B cell (primary cell): ENCODE data around the gene HSDL2. TPM values are rescaled to one million over a fixed set of nuclear protein-coding genes. Genes with fewer than 3 reads are reported as not detected.
"Not testable (repeated sequence)": the region's sequence is repeated elsewhere in the genome, so short reads cannot be mapped to it uniquely, and the experiment has no call there.

Experiments used
- ATAC-seq: fragments of 200-7000 bp; cut with Tn5 transposase; one replicate; pipeline ENCODE4 v1.10.0; 2021; ENCODE audit warnings: low read depth, mild to moderate bottlenecking, moderate number of reproducible peaks, moderate library complexity
- CTCF ChIA-PET: fragments of 350-600 bp; sonication (Branson Sonifier 250); formaldehyde crosslinking; loops from one replicate; lab custom pipeline; 2021; ENCODE audit warnings: antibody characterized with exemption, inconsistent platforms; lab: Charles Lee
- POLR2A ChIA-PET: fragments of 350-600 bp; sonication (Branson Sonifier 250); formaldehyde crosslinking; loops from one replicate; lab custom pipeline; 2021; ENCODE audit warnings: antibody characterized with exemption; lab: Charles Lee
- DNase-seq: peaks from one replicate; pipeline ENCODE4 v3.0.0; 2013
- H2AFZ ChIP-seq: 2 replicates; pipeline ENCODE4 v1.6.1; 2012; ENCODE audit warnings: mild to moderate bottlenecking, low read depth, low read length; ENCODE audit not compliant: insufficient read depth, poor library complexity, severe bottlenecking
- H3K27ac ChIP-seq, 2 donors: 1 replicate in 1 of 2; 2 replicates in 1 of 2; pipeline ENCODE4 v1.5.1; 2012 to 2013; ENCODE audit warnings: low read length in 2 of 2, mild to moderate bottlenecking in 2 of 2, moderate library complexity in 1 of 2
- H3K27me3 ChIP-seq, 4 experiments: fragments of 200-600 bp in 1 of 4; sonication (generic) in 1 of 4; replicated peaks in 1 of 4; 1 replicate in 2 of 4; 2 replicates in 2 of 4; pipeline versions ENCODE4 v1.6.1 to v1.7.0; 2013 to 2016; ENCODE audit warnings: low read length in 3 of 4, mild to moderate bottlenecking in 2 of 4, mixed read lengths in 1 of 4, moderate library complexity in 1 of 4; ENCODE audit not compliant: insufficient read depth in 4 of 4, control insufficient read depth in 3 of 4; ENCODE audit errors: control extremely low read depth in 1 of 4
- H3K36me3 ChIP-seq, 2 experiments: replicated peaks in 1 of 2; 1 replicate in 1 of 2; 2 replicates in 1 of 2; pipeline versions ENCODE4 v1.6.1 to v1.7.1; 2013; ENCODE audit warnings: low read length in 1 of 2; ENCODE audit not compliant: insufficient read depth in 2 of 2, control insufficient read depth in 1 of 2; ENCODE audit errors: control extremely low read depth in 1 of 2, extremely low read depth in 1 of 2
- H3K4me1 ChIP-seq, 2 donors: fragments of 200-600 bp in 1 of 2; sonication (generic) in 1 of 2; 1 replicate in 1 of 2; 2 replicates in 1 of 2; pipeline versions ENCODE4 v1.5.1 to v1.6.1; 2013 to 2017; ENCODE audit warnings: low read length in 2 of 2; ENCODE audit not compliant: control insufficient read depth in 2 of 2, insufficient read depth in 2 of 2
- H3K4me2 ChIP-seq: replicated peaks from 2 replicates; pipeline ENCODE3; 2012; ENCODE audit warnings: mild to moderate bottlenecking, low read depth, low read length; ENCODE audit not compliant: poor library complexity, severe bottlenecking
- H3K4me3 ChIP-seq, 5 experiments: fragments of 200-600 bp in 1 of 5; sonication (generic) in 1 of 5; 1 replicate in 3 of 5; 2 replicates in 2 of 5; pipeline versions ENCODE4 v1.5.1 to v1.7.0; 2011 to 2016; ENCODE audit warnings: low read length in 4 of 5, mild to moderate bottlenecking in 4 of 5, low read depth in 2 of 5, control low read depth in 1 of 5, moderate library complexity in 1 of 5; ENCODE audit not compliant: insufficient read depth in 1 of 5; ENCODE audit errors: control extremely low read depth in 1 of 5, extremely low read depth in 1 of 5
- H3K79me2 ChIP-seq: fragments of 200-600 bp; sonication (generic); one replicate; pipeline ENCODE4 v1.6.0; 2016; ENCODE audit warnings: low read length; ENCODE audit not compliant: control insufficient read depth, insufficient read depth
- H3K9ac ChIP-seq: fragments of 200-600 bp; sonication (generic); 2 replicates; pipeline ENCODE4 v1.6.1; 2017; ENCODE audit warnings: mild to moderate bottlenecking, low read length, moderate library complexity
- H3K9me3 ChIP-seq, 3 donors: one replicate each; pipeline versions ENCODE4 v1.6.1 to v1.7.1; 2013; ENCODE audit warnings: low read length in 2 of 3; ENCODE audit not compliant: control insufficient read depth in 2 of 3, insufficient read depth in 1 of 3; ENCODE audit errors: control extremely low read depth in 1 of 3
- H4K20me1 ChIP-seq: 2 replicates; pipeline ENCODE4 v1.6.0; 2012; ENCODE audit warnings: mild to moderate bottlenecking, low read length; ENCODE audit not compliant: insufficient read depth, control insufficient read depth, poor library complexity, severe bottlenecking
- H3K27ac Mint-ChIP-seq: one replicate; pipeline ENCODE4 v1.8.0; 2021; ENCODE audit warnings: mixed read lengths
- H3K27me3 Mint-ChIP-seq: one replicate; pipeline ENCODE4 v1.8.0; 2021; ENCODE audit warnings: mixed read lengths
- H3K4me1 Mint-ChIP-seq: one replicate; pipeline ENCODE4 v1.8.0; 2021; ENCODE audit warnings: mixed read lengths
- H3K4me3 Mint-ChIP-seq: one replicate; pipeline ENCODE4 v1.8.0; 2021; ENCODE audit warnings: mixed read lengths
- H3K9me3 Mint-ChIP-seq: one replicate; pipeline ENCODE4 v1.8.0; 2022; ENCODE audit warnings: mixed read lengths; ENCODE audit not compliant: insufficient read depth
- CTCF ChIP-seq: fragments of 200-600 bp; IDR thresholded peaks from one replicate; pipeline ENCODE4 v1.8.0; 2022; ENCODE audit warnings: antibody characterized with exemption, mild to moderate bottlenecking
- EZH2 ChIP-seq: IDR thresholded peaks from 2 replicates; pipeline ENCODE4 v1.6.1; 2012; ENCODE audit warnings: borderline replicate concordance, low read depth, mild to moderate bottlenecking, moderate library complexity, low read length; ENCODE audit not compliant: insufficient read depth, poor library complexity, severe bottlenecking
- WGBS: methylation state at CpG from one replicate; pipeline ENCODE4 v1.1.5; 2013; ENCODE audit warnings: missing lambda C conversion rate; ENCODE audit not compliant: insufficient coverage; 5-methylcytosine and 5-hydroxymethylcytosine counted together
- intact Hi-C: fragments of 100-400 bp; cut with micrococcal nuclease; formaldehyde crosslinking; loops from one replicate; pipeline ENCODE4 v1.10.0; 2022
- polyA plus RNA-seq: library from polyadenylated mRNA; depleted of rRNA; stranded (reverse); fragments of >200 nt; gene quantifications from 2 replicates; pipeline ENCODE4 v1.2.3, GENCODE V29; 2012
- total RNA-seq, 2 donors: library from RNA; stranded (reverse); fragments of 120-200 nt in 1 of 2; gene quantifications; 1 replicate in 1 of 2; 2 replicates in 1 of 2; pipeline versions ENCODE4 v1.2.3 to v1.2.4, GENCODE V29; 2013 to 2022

HSDL2 gene
- total and polyA plus RNA-seq, 2 donors (not counting 1 experiment from before 2014, with no cell fraction given), result 5.8 to 11.7 TPM

GRCh38 chr9:112361601-112362000 is 18.3 kb upstream of the HSDL2 start:
- Mint-ChIP-seq H3K4me1 (peaks cover 3% of the 10 kb centered on the region), H3K27ac (no peak overlapping the region), H3K9me3 (peaks cover 4% of the 10 kb centered on the region), H3K4me3 (peak overlapping the region; percentile 66), H3K27me3 (no peaks in the 10 kb centered on the region)
- Histone ChIP-seq H3K79me2 (no peaks in the 10 kb centered on the region), H3K27me3 (no peaks in the 10 kb centered on the region), H3K4me2 (peak overlapping the region; percentile 51), H3K4me3 (no peak overlapping the region), H3K4me1 (peaks cover 0 to 5% of the 10 kb centered on the region in 2 donors), H3K9me3 (peaks cover 0 to 8% (median 0%) of the 10 kb centered on the region in 3 donors), H4K20me1 (no peaks in the 10 kb centered on the region), H3K9ac (no peak overlapping the region), H2AFZ (peak overlapping the region; percentile 53), H3K27ac (no peak overlapping the region), H3K36me3 (no peaks in the 10 kb centered on the region)
- CTCF ChIA-PET, result interaction anchor here (0.6 to 6.4 kb wide), 30 partner anchors 9 to 765 kb away, joined by 3 to 143 read pairs (median 6); partner anchors contain the start of gene HSDL2
- TF ChIP-seq CTCF, result peak; percentile 75
- TF ChIP-seq EZH2, result no peak
- POLR2A ChIA-PET, result no interaction called here
- peak; percentile 70 for DNase-seq
- 0% methylated on average over 1 of the region's 4 CpGs for WGBS
- ATAC-seq, result peak; percentile 45
- intact Hi-C loops, result loop anchor here (1.0 to 5.0 kb wide), 5 partner anchors 18 to 765 kb away; no protein-coding TSS in a partner anchor

GRCh38 chr9:112364761-112365160 is 15.1 kb upstream of the HSDL2 start:
- no peaks in the 10 kb centered on the region for H3K27me3 ChIP-seq
- peaks cover 3% of the 10 kb centered on the region for H3K4me1 Mint-ChIP-seq
- no peak overlapping the region for H3K4me2 ChIP-seq
- CTCF ChIA-PET, result interaction anchor here (0.6 to 1.5 kb wide), 2 partner anchors 257 to 267 kb away, joined by 4 to 5 read pairs; no protein-coding TSS in a partner anchor
- no peak for TF ChIP-seq CTCF
- no peak for TF ChIP-seq EZH2
- H3K79me2 ChIP-seq, result no peaks in the 10 kb centered on the region
- H3K36me3 ChIP-seq, result no peaks in the 10 kb centered on the region
- no peak overlapping the region for H3K4me3 ChIP-seq
- H3K9me3 ChIP-seq, result peaks cover 1 to 28% (median 5%) of the 10 kb centered on the region in 3 donors
- POLR2A ChIA-PET, result no interaction called here
- H3K27ac Mint-ChIP-seq, result no peak overlapping the region
- H3K4me1 ChIP-seq, result peaks cover 0 to 5% of the 10 kb centered on the region in 2 donors
- WGBS, result 100% methylated on average over 2 of the region's 3 CpGs
- H2AFZ ChIP-seq, result no peak overlapping the region
- DNase-seq (no peak), ATAC-seq (no peak)
- no peaks in the 10 kb centered on the region for H4K20me1 ChIP-seq
- no peak overlapping the region for H3K27ac ChIP-seq
- H3K9ac ChIP-seq, result no peak overlapping the region
- intact Hi-C loops, result loop anchor here (5.0 kb wide), 1 partner anchor 537 kb away; no protein-coding TSS in a partner anchor
- H3K27me3 Mint-ChIP-seq, result no peaks in the 10 kb centered on the region
- no peak overlapping the region for H3K4me3 Mint-ChIP-seq
- H3K9me3 Mint-ChIP-seq, result peaks cover 12% of the 10 kb centered on the region

- H3K4me2 ChIP-seq, H3K9ac ChIP-seq, H3K27ac Mint-ChIP-seq, H3K4me3 ChIP-seq, H3K79me2 ChIP-seq, H3K27ac ChIP-seq, ATAC-seq, DNase-seq, H3K4me1 ChIP-seq, POLR2A ChIA-PET, H4K20me1 ChIP-seq, H2AFZ ChIP-seq, H3K36me3 ChIP-seq, H3K4me3 Mint-ChIP-seq, H3K27me3 Mint-ChIP-seq, intact Hi-C loops, H3K27me3 ChIP-seq, H3K4me1 Mint-ChIP-seq: not testable (repeated sequence)
- 90% methylated on average over 3 of the region's 3 CpGs for WGBS
- CTCF ChIA-PET, result interaction anchor here (0.6 to 1.8 kb wide), 3 partner anchors 258 to 271 kb away, joined by 4 to 5 read pairs (median 4); no protein-coding TSS in a partner anchor
- peaks cover 12% of the 10 kb centered on the region for H3K9me3 Mint-ChIP-seq
- peaks cover 1 to 31% (median 5%) of the 10 kb centered on the region in 3 donors for H3K9me3 ChIP-seq
These were observed 14.7 kb upstream of the HSDL2 start for GRCh38 chr9:112365257-112365656.
